ENCODE data around the gene PACSIN2. TPM values are rescaled to one million over a fixed set of nuclear protein-coding genes. Genes with fewer than 3 reads are reported as not detected.
A peak's percentile ranks its signal among the peaks of the same experiment; 100 is the strongest.
"Not testable (repeated sequence)": the region's sequence is repeated elsewhere in the genome, so short reads cannot be mapped to it uniquely, and the experiment has no call there.

Gene PACSIN2
- total RNA-seq, 1 donor from 2014 or later = 56.6 TPM

DNA sequence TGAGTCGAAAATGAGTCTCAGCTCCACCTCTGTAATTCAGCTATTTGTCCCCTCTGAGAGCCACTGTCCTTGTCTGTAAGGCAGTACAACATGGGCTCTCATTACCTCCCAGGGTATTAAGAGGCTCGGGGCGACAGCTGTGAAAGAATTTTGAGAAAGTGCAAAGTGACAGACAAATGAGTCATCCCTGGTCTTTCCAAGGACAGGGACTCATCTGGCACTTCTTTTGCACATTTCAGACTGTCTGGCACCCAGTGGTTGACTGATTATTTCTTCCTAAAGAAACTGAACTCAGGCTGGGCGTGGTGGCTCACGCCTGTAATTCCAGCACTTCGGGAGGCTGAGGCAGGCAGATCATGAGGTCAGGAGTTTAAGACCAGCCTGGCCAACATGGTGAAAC, 95.8 kb downstream of the PACSIN2 start:
- TF ChIP-seq CTCF (IDR thresholded peaks at IDR 0.05; ENCODE audit: unreplicated experiment) = no peak
- H3K36me3 Mint-ChIP-seq = no peaks in the 10 kb centered on the region
- H3K4me3 Mint-ChIP-seq = no peak overlapping the region
- peak overlapping the region; percentile 9 for H3K27ac Mint-ChIP-seq
- H3K9me3 Mint-ChIP-seq = no peaks in the 10 kb centered on the region
- DNase-seq (ENCODE audit: low spot score in 2 of 2, unreplicated experiment in 2 of 2) = no peak
- H3K4me1 Mint-ChIP-seq = peaks cover 13% of the 10 kb centered on the region
- H3K27me3 Mint-ChIP-seq (ENCODE audit: low read depth) = no peaks in the 10 kb centered on the region

DNA sequence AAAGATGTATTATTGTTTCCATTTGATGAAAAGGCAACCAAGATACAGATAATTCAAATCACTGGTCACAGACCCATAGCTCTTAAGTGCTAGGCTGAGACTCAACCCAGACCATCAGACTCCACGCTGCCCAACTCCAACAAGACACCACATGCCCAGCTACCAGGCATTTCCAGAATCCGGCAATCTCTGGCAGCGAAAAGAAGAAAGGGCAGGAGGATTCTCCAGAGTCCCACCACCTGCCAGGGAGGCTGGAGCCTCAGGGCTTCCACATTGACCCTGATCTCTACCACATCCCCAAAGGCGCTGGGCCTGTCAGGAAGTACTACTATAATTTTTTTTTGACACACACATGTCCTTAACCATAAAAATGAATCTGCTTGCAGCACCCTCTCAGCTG, 96.4 kb downstream of the PACSIN2 start:
- H3K27me3 Mint-ChIP-seq (ENCODE audit: low read depth) = no peaks in the 10 kb centered on the region
- H3K9me3 Mint-ChIP-seq = no peaks in the 10 kb centered on the region
- H3K4me1 Mint-ChIP-seq = peaks cover 13% of the 10 kb centered on the region
- no peak overlapping the region for H3K4me3 Mint-ChIP-seq
- H3K36me3 Mint-ChIP-seq = no peaks in the 10 kb centered on the region
- DNase-seq (ENCODE audit: low spot score in 2 of 2, unreplicated experiment in 2 of 2) = no peak
- H3K27ac Mint-ChIP-seq = no peak overlapping the region
- TF ChIP-seq CTCF (IDR thresholded peaks at IDR 0.05; ENCODE audit: unreplicated experiment) = no peak

DNA sequence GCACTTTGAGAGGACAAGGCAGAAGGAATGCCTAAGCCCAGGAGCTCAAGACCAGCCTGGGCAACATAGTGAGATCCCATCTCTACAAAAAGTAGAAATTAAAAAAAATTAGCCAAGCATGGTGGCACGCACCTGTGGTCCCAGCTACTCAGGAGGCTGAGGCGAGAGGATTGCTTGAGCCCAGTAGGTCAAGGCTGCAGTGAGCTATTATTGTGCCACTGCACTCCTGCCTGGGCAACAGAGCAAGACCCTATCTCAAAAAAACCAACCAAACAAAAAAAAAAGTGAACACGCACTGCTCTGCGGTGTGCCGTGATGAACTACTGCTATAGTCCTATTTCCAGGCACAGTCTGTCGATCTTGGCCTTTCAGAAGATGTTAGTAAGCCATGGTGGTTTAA, 97.6 kb downstream of the PACSIN2 start:
- DNase-seq (ENCODE audit: low spot score in 2 of 2, unreplicated experiment in 2 of 2); H3K27me3 Mint-ChIP-seq (ENCODE audit: low read depth); H3K9me3 Mint-ChIP-seq; H3K4me3 Mint-ChIP-seq; H3K27ac Mint-ChIP-seq; H3K36me3 Mint-ChIP-seq: not testable (repeated sequence)
- H3K4me1 Mint-ChIP-seq = peaks cover 13% of the 10 kb centered on the region

- H3K27ac Mint-ChIP-seq = no peak overlapping the region
- TF ChIP-seq CTCF (IDR thresholded peaks at IDR 0.05; ENCODE audit: unreplicated experiment) = no peak
- DNase-seq (ENCODE audit: low spot score in 2 of 2, unreplicated experiment in 2 of 2) = no peak
- H3K4me3 Mint-ChIP-seq = no peak overlapping the region
- peaks cover 13% of the 10 kb centered on the region for H3K4me1 Mint-ChIP-seq
- H3K36me3 Mint-ChIP-seq = no peaks in the 10 kb centered on the region
- H3K27me3 Mint-ChIP-seq (ENCODE audit: low read depth) = no peaks in the 10 kb centered on the region
- no peaks in the 10 kb centered on the region for H3K9me3 Mint-ChIP-seq
These were observed 98.8 kb downstream of the PACSIN2 start for GRCh38 chr22:42915980-42916765.

DNA sequence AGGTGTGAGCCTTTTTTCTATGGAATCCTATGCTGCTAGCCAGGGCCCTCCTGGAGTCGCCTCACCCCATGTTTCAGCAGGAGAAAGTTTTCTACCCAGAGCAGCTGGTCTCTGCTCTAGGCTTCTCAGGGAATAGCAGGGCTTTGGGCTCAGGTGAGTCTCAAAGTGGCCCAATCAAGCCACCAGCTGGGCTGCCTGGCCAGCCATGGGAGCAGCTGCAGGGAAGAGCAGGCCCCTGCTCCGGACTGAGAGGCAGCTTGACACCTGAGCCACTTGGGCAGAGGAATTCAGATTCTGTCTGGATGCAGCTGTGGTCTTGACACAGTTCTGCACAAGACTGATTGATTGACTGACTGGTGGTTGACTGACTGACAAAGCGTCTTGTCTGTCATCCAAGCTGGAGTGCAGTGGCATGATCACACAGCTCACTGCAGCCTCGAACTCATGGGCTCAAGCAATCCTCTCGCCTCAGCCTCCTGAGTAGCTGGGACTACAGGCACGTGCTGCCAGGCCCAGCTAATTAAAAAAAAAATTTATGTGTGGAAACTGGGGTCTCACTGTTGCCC, 100.4 kb downstream of the PACSIN2 start:
- TF ChIP-seq CTCF (IDR thresholded peaks at IDR 0.05; ENCODE audit: unreplicated experiment) = no peak
- DNase-seq (ENCODE audit: low spot score in 2 of 2, unreplicated experiment in 2 of 2) = no peak
- Mint-ChIP-seq H3K9me3 (no peaks in the 10 kb centered on the region), H3K27ac (no peak overlapping the region), H3K36me3 (no peaks in the 10 kb centered on the region), H3K4me1 (peaks cover 10% of the 10 kb centered on the region), H3K4me3 (no peak overlapping the region), H3K27me3 (ENCODE audit: low read depth) (no peaks in the 10 kb centered on the region)

GRCh38 chr22:42913874-42914510, 101.0 kb downstream of the PACSIN2 start:
- H3K4me3 Mint-ChIP-seq = no peak overlapping the region
- no peaks in the 10 kb centered on the region for H3K36me3 Mint-ChIP-seq
- no peaks in the 10 kb centered on the region for H3K9me3 Mint-ChIP-seq
- no peak for DNase-seq (ENCODE audit: low spot score in 2 of 2, unreplicated experiment in 2 of 2)
- no peak overlapping the region for H3K27ac Mint-ChIP-seq
- no peaks in the 10 kb centered on the region for H3K27me3 Mint-ChIP-seq (ENCODE audit: low read depth)
- peaks cover 10% of the 10 kb centered on the region for H3K4me1 Mint-ChIP-seq
- no peak for TF ChIP-seq CTCF (IDR thresholded peaks at IDR 0.05; ENCODE audit: unreplicated experiment)

All from mesothelial cell of epicardium (in vitro differentiated cells).